HG02981 (cell line): ENCODE measurements around the gene DPY19L3.
"Not testable (repeated sequence)": the region's sequence is repeated elsewhere in the genome, so short reads cannot be mapped to it uniquely, and the experiment has no call there.

Experiments used
- ATAC-seq: cut with Tn5 transposase; IDR thresholded peaks from one replicate; pipeline ENCODE4 v1.9.1; 2021; ENCODE audit warnings: mild to moderate bottlenecking, moderate library complexity; ENCODE audit not compliant: unreplicated experiment

DPY19L3 gene

GRCh38 chr19:32489971-32490370 is 84.4 kb downstream of the DPY19L3 start:
- ATAC-seq, result no peak

GRCh38 chr19:32497391-32497790 is 91.8 kb downstream of the DPY19L3 start:
- ATAC-seq, result no peak

- ATAC-seq, result no peak
These were observed 93.2 kb downstream of the DPY19L3 start for GRCh38 chr19:32498648-32499200.

GRCh38 chr19:32512498-32512897 is 106.9 kb downstream of the DPY19L3 start:
- ATAC-seq, result not testable (repeated sequence)

- ATAC-seq, result no peak
These were observed 113.5 kb downstream of the DPY19L3 start for GRCh38 chr19:32519023-32519422.

- no peak for ATAC-seq
These were observed 117.4 kb downstream of the DPY19L3 start for GRCh38 chr19:32522967-32523366.

- ATAC-seq, result no peak
These were observed 121.3 kb downstream of the DPY19L3 start for GRCh38 chr19:32526895-32527294.

- ATAC-seq, result no peak
These were observed 125.2 kb downstream of the DPY19L3 start for GRCh38 chr19:32530773-32531172.

- no peak for ATAC-seq
These were observed 126.7 kb downstream of the DPY19L3 start for GRCh38 chr19:32532233-32532632.
